Measurements from ENCODE around the gene SARNP. TPM values are rescaled to one million over a fixed set of nuclear protein-coding genes. Genes with fewer than 3 reads are reported as not detected.

SARNP gene
- total RNA-seq, 1 experiment from 2014 or later: 99.1 TPM

DNA sequence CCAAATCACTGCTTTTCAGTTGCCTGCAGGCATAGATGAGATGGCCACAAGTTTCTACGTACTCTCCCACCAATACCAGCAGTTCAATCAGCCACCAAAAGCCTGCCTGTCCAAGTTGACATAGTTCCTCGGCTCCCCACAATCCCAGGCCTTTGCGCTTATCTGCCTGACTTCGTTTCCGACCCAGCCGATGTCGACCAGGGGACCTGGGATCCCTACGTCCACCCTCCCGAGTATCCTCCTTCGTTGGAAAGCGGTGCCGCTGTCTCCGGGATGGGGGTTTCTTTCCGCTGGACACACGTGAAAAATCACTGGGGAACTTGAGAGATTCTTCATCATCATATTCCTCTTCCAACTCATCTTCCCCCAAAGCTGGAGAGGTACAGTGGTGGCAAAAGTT lies 10.3 kb upstream of the SARNP start:
- no peak overlapping the region for H3K4me3 ChIP-seq (ENCODE audit: insufficient read depth, low read depth, low read length)
- no peak for DNase-seq
- H3K27me3 ChIP-seq (ENCODE audit: control insufficient read depth, insufficient read depth, low read length): no peaks in the 10 kb centered on the region
- H3K36me3 ChIP-seq (replicated peaks; ENCODE audit: control insufficient read depth, insufficient read depth, low read length): peaks cover 5% of the 10 kb centered on the region

DNA sequence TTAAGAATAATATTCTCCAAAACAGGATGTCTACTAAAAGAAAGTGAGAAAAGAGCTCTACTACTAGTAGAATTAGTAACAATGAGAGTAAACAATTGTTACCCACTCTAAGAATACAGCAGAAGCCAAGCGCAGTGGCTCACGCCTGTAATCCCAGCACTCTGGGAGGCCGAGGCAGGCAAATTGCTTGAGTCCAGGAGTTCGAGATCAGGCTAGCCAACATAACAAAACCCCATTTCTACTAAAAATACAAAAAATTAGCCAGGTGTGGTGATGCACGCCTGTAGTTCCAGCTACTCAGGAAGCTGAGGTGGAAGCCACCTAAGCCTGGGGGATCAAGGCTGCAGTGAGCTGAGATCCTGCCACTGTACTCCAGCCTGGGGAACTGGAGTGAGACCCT lies 7.2 kb upstream of the SARNP start:
- no peaks in the 10 kb centered on the region for H3K27me3 ChIP-seq (ENCODE audit: control insufficient read depth, insufficient read depth, low read length)
- H3K4me3 ChIP-seq (ENCODE audit: insufficient read depth, low read depth, low read length): no peak overlapping the region
- no peak for DNase-seq
- H3K36me3 ChIP-seq (replicated peaks; ENCODE audit: control insufficient read depth, insufficient read depth, low read length): peaks cover 27% of the 10 kb centered on the region

DNA sequence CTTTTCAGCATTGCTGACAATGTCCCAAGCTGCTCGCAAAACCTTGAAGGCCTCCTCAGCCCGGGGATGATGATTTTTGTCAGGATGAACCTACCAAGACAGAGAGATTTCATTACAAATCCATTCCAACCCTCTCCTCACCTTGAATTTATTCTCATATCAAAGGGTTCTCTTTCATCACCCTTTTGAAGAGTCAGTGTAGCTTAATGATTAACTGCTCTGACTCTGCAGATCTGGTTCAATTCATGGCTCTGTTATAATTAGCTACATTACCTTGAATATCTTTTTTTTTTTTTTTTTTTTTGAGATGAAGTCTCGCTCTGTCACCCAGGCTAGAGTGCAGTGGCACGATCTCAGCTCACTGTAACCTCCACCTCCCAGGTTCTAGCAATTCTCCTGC lies 5.9 kb upstream of the SARNP start:
- peaks cover 32% of the 10 kb centered on the region for H3K36me3 ChIP-seq (replicated peaks; ENCODE audit: control insufficient read depth, insufficient read depth, low read length)
- H3K4me3 ChIP-seq (ENCODE audit: insufficient read depth, low read depth, low read length): no peak overlapping the region
- H3K27me3 ChIP-seq (ENCODE audit: control insufficient read depth, insufficient read depth, low read length): no peaks in the 10 kb centered on the region
- DNase-seq: no peak

DNA sequence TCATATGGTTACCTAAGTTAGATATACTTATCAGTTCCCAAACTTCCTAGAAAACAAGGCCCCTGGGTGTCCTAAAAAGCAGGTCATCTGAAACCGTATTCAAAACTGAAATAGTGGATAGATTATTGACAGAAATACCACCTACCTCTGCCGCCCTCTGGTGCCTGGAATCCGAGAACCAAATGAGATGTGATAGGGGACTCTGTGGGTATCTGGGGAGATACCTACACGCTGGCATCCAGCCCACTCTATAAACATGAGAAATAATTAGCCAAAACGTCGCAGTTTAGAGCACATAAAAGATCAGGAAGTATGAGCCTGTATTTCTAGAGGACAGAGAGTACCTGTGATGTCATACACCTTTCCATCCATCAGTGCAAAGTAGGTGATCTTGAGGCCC lies 4.7 kb upstream of the SARNP start:
- peaks cover 32% of the 10 kb centered on the region for H3K36me3 ChIP-seq (replicated peaks; ENCODE audit: control insufficient read depth, insufficient read depth, low read length)
- DNase-seq: peak; percentile 70
- H3K4me3 ChIP-seq (ENCODE audit: insufficient read depth, low read depth, low read length): no peak overlapping the region
- no peaks in the 10 kb centered on the region for H3K27me3 ChIP-seq (ENCODE audit: control insufficient read depth, insufficient read depth, low read length)

DNA sequence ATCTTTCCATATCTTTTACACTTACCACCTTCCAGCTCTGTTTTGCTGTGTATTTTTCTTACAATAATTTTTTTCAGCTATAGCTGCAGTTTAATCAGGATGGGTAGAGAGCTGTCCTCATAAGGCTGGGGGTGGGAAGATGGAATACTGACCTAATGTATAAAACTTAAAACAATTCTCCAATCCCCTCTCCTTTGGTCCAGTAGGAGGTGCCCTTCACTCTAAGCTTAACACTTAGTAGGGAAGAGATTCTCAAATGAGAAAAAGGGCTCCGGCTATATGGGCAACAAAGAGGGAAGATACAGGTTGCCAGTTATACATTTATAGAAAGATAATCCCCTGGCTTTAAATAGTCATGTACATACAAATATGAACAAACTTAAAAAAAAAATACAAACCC lies 3.2 kb upstream of the SARNP start:
- DNase-seq: no peak
- no peaks in the 10 kb centered on the region for H3K27me3 ChIP-seq (ENCODE audit: control insufficient read depth, insufficient read depth, low read length)
- no peak overlapping the region for H3K4me3 ChIP-seq (ENCODE audit: insufficient read depth, low read depth, low read length)
- H3K36me3 ChIP-seq (replicated peaks; ENCODE audit: control insufficient read depth, insufficient read depth, low read length): peaks cover 34% of the 10 kb centered on the region

DNA sequence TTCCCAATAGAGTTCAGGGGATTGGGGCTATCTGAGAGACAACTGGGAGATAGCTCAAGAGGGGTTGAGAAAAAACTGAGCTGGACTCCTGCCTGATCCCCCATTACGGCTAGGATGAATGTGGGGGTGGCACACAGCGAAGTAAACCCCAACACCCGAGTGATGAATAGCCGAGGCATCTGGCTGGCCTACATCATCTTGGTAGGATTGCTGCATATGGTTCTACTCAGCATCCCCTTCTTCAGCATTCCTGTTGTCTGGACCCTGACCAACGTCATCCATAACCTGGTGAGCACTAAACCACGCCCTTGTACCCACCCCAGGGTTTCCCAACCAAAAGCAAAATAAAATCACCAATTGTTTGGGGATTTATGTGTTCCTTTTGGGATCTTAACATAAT lies 1.4 kb upstream of the SARNP start:
- DNase-seq: no peak
- Histone ChIP-seq H3K4me3 (ENCODE audit: insufficient read depth, low read depth, low read length) (no peak overlapping the region; the same call in 1 of the 2 replicates), H3K36me3 (replicated peaks; ENCODE audit: control insufficient read depth, insufficient read depth, low read length) (peaks cover 35% of the 10 kb centered on the region), H3K27me3 (ENCODE audit: control insufficient read depth, insufficient read depth, low read length) (no peaks in the 10 kb centered on the region)

DNA sequence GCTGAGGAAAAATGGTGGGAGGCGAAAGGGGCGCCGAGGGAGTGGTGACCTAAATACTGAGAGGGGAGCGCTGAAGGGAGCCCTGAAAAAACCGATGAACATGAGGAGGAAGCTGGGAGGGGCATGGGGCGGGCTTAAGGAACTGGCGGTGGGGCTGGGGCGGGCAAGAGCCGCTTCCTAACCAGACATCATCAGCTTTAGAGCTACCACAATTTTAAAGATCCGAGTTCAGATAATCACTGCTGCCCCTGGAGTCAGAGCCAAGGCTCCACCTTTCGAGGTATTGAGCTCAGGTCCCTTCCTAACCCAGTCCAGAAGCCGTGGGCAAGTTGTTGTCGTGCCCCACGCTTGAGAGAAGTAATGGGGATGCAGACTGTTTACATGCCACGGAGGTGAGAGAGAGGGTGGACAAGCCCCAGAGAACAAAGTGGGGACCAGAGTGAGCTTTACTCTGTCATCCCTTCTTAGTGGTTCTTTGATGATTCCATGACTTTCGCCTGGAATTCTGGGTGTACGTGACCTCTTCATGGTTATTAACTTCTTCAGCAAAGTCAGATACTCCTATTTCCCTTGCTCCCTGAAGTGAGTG lies 710 bp upstream of the SARNP start:
- no peak for DNase-seq
- H3K4me3 ChIP-seq (ENCODE audit: insufficient read depth, low read depth, low read length): peak overlapping the region; percentile 71
- peaks cover 34% of the 10 kb centered on the region for H3K36me3 ChIP-seq (replicated peaks; ENCODE audit: control insufficient read depth, insufficient read depth, low read length)
- H3K27me3 ChIP-seq (ENCODE audit: control insufficient read depth, insufficient read depth, low read length): no peaks in the 10 kb centered on the region

DNA sequence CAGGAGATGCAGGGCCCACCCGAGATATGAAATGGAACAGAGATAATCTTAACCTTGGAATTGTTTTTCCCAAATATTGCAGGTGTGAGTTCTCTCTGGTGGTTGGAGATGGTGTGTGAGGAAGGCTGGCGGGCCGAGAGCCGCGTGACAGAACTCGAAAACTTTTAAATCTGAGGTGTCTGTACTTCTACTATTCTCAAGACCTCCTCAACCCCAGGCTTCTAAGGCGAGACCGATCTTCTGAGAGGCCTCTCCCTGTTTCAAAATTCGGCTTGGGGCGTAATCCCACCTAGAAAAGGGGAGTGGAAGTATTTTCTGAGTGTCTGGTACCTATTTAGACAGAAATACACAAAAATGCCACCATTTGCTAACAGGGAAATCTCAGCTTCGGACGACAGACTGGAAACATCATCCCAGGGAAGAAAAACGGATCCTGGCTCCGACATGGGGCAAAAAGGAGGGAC lies 611 bp downstream of the SARNP start:
- Histone ChIP-seq H3K4me3 (ENCODE audit: insufficient read depth, low read depth, low read length) (peak overlapping the region; percentile 88), H3K27me3 (ENCODE audit: control insufficient read depth, insufficient read depth, low read length) (no peaks in the 10 kb centered on the region), H3K36me3 (replicated peaks; ENCODE audit: control insufficient read depth, insufficient read depth, low read length) (peaks cover 22% of the 10 kb centered on the region)
- no peak for DNase-seq

DNA sequence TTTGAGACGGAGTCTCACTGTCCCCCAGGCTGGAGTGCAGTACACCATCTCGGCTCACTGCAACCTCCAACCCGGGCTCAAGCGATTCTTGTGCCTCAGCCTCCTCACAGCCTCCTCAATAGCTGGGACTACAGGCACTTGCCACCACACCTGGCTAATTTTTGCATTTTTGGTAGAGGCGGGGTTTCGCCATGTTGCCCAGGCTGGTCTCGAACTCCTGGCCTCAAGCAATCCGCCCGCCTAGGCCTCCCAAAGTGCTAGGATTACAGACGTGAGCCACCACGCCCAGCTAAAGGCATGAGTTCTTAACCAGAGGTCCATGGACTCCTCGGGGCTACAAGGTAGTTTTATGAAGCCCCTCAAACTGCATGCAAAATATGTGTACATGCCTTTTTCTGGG lies 2.1 kb downstream of the SARNP start:
- Histone ChIP-seq H3K36me3 (replicated peaks; ENCODE audit: control insufficient read depth, insufficient read depth, low read length) (peaks cover 15% of the 10 kb centered on the region), H3K4me3 (ENCODE audit: insufficient read depth, low read depth, low read length) (no peak overlapping the region), H3K27me3 (ENCODE audit: control insufficient read depth, insufficient read depth, low read length) (no peaks in the 10 kb centered on the region)
- DNase-seq: no peak

DNA sequence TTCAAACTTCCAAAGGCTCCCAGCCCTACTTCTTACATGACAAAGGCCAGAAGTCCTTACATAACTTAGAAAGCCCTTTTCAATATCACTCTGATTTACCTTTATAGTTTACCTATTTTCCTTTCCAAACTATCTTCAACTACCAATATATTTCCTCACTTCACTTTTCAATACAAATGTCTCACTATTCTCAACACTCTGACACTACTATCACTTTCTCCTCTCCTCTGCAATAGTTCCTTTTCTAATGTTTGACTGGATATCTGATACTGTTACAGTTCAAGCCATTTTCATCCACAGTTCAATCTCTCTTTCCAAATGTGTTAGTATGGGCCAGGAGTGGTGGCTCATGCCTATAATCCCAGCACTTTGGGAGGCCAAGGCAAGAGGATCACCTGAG lies 3.3 kb downstream of the SARNP start:
- no peak overlapping the region for H3K4me3 ChIP-seq (ENCODE audit: insufficient read depth, low read depth, low read length)
- no peak for DNase-seq
- H3K27me3 ChIP-seq (ENCODE audit: control insufficient read depth, insufficient read depth, low read length): no peaks in the 10 kb centered on the region
- peaks cover 4% of the 10 kb centered on the region for H3K36me3 ChIP-seq (replicated peaks; ENCODE audit: control insufficient read depth, insufficient read depth, low read length)

DNA sequence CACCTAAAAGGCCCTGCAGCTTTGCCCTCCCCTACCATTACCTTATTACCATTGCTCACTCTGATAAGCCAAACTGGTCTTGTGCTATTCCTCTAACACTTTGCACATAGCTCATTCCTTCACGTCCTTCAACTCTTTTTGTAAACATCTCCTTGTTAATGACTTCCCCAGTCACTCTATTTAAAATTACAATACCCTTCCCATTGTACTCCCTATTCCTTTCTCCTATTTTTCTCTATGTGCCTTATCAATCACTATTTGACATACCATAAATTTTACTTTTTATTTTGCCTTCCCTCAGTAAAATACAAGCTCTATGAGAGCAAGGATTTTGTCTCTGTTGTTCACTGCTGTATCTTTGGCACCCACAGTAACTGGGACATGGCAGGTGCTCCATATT lies 5.4 kb downstream of the SARNP start:
- Histone ChIP-seq H3K27me3 (ENCODE audit: control insufficient read depth, insufficient read depth, low read length) (no peaks in the 10 kb centered on the region), H3K4me3 (ENCODE audit: insufficient read depth, low read depth, low read length) (no peak overlapping the region), H3K36me3 (replicated peaks; ENCODE audit: control insufficient read depth, insufficient read depth, low read length) (peaks cover 3% of the 10 kb centered on the region)
- DNase-seq: no peak

DNA sequence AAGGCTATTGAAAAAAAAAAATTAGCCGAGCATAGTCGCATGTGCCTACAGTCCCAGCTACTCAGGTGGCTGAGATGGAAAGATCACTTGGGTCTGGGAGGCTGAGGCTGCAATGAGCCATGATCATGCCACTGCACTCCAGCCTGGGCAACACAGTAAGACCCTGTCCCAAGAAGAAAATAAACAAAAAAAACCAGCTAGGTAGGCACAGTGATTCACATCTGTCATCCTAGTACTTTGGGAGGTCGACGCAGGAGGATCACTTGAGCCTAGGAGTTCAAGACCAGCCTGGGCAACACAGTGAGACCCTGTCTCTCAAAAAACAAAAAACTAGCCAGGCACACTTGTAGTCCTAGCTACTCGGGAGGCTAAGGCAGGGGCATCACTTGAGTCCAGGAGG lies 8.2 kb downstream of the SARNP start:
- no peak for DNase-seq
- Histone ChIP-seq H3K4me3 (ENCODE audit: insufficient read depth, low read depth, low read length) (no peak overlapping the region), H3K27me3 (ENCODE audit: control insufficient read depth, insufficient read depth, low read length) (no peaks in the 10 kb centered on the region), H3K36me3 (replicated peaks; ENCODE audit: control insufficient read depth, insufficient read depth, low read length) (no peaks in the 10 kb centered on the region; the same call in 1 of the 2 replicates)

DNA sequence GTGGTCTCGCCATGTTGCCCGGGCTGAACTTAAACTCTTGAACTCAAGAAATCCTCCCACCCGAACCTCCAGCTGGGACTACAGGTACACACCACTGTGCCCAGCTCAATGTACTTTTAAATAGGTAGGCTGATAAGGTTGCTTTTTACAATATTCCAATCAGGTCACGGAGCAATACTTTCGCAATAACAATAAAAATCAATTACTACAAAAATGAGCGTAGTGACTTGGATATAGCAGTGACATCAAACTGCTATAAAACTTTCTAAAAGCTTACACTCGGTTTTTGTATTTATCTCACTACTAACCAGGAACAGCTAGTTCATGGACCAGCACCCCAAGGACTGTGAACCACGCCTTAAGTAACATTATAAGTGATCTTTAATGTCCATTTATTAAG lies 10.5 kb downstream of the SARNP start:
- Histone ChIP-seq H3K36me3 (replicated peaks; ENCODE audit: control insufficient read depth, insufficient read depth, low read length) (peaks cover 2% of the 10 kb centered on the region), H3K4me3 (ENCODE audit: insufficient read depth, low read depth, low read length) (no peak overlapping the region), H3K27me3 (ENCODE audit: control insufficient read depth, insufficient read depth, low read length) (no peaks in the 10 kb centered on the region)
- no peak for DNase-seq

DNA sequence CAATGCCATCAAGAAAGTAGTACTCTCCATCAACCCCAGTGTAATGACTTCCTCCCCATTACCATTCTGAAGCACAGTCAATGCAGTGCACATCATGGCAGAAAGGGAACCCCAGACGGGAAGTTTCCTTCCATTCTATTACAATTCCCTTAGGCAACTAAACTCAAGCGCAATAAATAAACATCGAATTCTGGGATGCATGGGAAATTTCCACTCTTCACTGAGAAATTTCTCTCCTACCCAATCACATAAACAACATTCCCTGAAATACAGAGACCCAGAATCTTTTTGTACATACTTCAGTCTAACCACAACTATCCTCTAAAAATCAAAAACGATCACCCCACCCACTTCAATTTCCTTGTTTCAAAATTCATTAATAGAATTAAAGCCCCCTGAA lies 20.0 kb downstream of the SARNP start:
- no peak for DNase-seq
- Histone ChIP-seq H3K36me3 (replicated peaks; ENCODE audit: control insufficient read depth, insufficient read depth, low read length) (peaks cover 25% of the 10 kb centered on the region), H3K4me3 (ENCODE audit: insufficient read depth, low read depth, low read length) (no peak overlapping the region), H3K27me3 (ENCODE audit: control insufficient read depth, insufficient read depth, low read length) (no peaks in the 10 kb centered on the region)

DNA sequence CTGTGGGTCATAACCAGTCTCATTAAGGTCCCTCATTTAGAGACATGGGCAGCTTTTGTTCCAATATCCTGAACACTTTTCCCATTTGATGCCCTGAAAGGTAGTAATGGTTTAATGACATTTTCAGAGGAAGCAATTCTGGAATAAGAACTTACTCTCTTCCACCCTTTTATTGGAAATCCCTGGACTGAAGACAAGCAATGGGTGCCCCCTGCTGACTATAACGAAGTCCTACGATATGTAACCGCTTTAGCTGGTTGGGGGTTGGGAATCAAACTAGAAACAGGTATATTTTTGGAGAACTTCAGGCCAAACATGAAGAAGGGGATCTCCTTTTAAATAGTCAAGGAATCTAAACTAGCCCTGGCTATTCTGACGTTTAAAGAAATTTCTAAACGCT lies 20.5 kb downstream of the SARNP start:
- Histone ChIP-seq H3K4me3 (ENCODE audit: insufficient read depth, low read depth, low read length) (no peak overlapping the region), H3K27me3 (ENCODE audit: control insufficient read depth, insufficient read depth, low read length) (no peaks in the 10 kb centered on the region), H3K36me3 (replicated peaks; ENCODE audit: control insufficient read depth, insufficient read depth, low read length) (peaks cover 25% of the 10 kb centered on the region)
- DNase-seq: peak; percentile 50

DNA sequence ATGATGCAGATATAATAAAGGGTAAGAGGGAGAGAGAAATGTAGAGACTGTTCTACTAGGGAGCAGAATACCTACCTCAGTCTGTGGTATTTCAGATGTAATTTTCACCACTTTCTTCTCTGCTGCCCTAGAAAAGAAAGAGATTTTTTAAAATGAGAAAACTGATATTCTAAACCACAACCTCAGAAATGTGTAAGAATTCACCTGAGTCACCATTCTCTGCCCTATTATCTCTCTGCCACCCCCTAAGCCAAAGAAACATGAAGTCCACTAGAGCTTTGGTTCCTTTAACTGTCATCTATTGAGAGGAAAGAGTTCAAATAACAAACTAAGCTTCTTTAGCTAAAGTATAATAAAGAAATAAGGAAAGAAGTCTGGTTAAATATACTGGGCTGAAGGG lies 21.6 kb downstream of the SARNP start:
- DNase-seq: no peak
- H3K27me3 ChIP-seq (ENCODE audit: control insufficient read depth, insufficient read depth, low read length): no peaks in the 10 kb centered on the region
- H3K36me3 ChIP-seq (replicated peaks; ENCODE audit: control insufficient read depth, insufficient read depth, low read length): peaks cover 24% of the 10 kb centered on the region
- H3K4me3 ChIP-seq (ENCODE audit: insufficient read depth, low read depth, low read length): no peak overlapping the region

Data from H7 (cell line).